HG02840 (cell line): ENCODE data around the gene MYOM1.

Experiments used
- ATAC-seq: cut with Tn5 transposase; IDR thresholded peaks from one replicate; pipeline ENCODE4 v1.9.1; 2021; ENCODE audit warnings: mild to moderate bottlenecking, moderate library complexity, moderate number of reproducible peaks; ENCODE audit not compliant: unreplicated experiment, low FRiP score

The MYOM1 gene

GRCh38 chr18:3219631-3220335 is at the start of gene MYOM1:
Gene MYOM1, minus strand, starts transcription at chr18:3219968. Its CDS starts 4,745 bp downstream, at chr18:3215223.
- no peak for ATAC-seq

DNA sequence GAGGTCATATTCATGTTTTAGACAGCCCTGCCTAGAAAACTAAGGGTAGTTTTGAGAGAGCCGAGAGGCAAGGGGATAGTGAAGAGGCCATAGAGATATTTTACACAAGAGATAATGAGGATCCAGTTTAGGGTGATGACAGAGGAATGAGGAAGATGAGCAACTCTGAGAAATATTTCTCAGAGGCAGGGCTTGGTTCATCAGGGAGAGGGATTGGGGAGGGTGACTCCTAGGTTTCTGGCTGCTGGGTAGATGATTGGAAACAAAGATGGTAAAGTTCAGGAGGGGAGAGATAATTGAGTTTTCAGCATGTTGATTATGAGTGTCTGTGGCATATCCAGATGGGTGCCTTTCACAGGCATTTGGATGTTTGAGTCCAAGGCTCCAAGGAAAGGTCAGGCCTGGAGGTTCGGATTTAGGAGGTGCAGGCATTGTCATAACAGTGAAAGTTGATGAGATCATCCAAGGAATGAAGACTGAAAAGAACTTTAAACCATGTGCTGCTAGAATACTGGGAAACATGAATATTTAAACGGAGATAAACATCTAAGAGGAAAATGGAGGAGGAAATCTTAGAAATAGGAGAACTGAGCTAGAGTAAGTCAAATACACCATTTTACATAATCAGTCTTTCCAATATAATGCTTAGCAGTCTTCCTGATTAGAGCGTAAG is 49.6 kb upstream of the MYOM1 start:
- no peak for ATAC-seq

DNA sequence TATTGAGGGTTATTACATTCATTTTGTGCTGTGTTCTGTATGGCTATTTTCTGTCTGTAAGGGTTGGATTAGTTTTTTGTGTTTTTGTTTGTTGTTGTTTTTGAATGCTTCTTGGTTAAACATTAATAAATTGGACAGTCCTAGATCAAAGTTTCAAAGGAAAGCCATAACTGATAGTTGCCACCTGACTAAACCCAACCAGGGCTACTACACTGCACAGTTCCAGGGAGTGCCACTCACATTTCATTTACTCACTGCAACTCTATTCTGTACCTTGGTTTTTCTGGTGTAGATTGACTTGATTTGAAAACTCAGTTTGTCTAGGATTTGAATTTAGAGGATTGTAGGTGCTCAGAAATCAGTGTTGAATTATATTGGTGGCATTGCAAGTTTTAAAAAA is 48.5 kb upstream of the MYOM1 start:
- no peak for ATAC-seq

DNA sequence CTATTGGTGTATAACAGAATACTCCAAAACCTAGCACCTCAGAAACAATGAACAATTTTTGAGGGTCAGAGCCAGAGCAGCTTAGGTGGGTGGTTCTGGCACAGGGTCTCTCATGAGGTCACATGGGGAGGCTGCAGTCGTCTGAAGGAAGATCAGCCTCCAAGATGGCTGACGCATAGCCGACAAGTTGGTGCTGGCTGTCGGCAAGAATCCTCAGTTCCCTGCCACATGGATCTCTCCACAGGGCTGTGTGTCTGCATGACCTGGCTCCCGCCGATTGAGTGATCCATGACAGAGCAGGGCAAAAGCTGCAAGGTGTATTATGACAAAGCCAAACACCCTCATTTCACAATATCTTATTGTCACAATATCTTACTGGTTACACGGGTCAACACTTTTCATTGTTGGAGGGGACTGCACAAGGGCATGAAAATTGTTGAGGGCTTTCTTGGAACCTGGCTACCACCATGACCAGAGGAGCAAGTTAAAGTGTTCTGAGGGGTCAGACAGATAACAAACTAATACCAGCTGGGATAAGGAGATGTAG is 46.4 kb upstream of the MYOM1 start:
- ATAC-seq = no peak

- no peak for ATAC-seq
Measured at GRCh38 chr18:3265564-3266033, 45.8 kb upstream of the MYOM1 start.

GRCh38 chr18:3264362-3264761 is 44.6 kb upstream of the MYOM1 start:
- ATAC-seq = no peak

DNA sequence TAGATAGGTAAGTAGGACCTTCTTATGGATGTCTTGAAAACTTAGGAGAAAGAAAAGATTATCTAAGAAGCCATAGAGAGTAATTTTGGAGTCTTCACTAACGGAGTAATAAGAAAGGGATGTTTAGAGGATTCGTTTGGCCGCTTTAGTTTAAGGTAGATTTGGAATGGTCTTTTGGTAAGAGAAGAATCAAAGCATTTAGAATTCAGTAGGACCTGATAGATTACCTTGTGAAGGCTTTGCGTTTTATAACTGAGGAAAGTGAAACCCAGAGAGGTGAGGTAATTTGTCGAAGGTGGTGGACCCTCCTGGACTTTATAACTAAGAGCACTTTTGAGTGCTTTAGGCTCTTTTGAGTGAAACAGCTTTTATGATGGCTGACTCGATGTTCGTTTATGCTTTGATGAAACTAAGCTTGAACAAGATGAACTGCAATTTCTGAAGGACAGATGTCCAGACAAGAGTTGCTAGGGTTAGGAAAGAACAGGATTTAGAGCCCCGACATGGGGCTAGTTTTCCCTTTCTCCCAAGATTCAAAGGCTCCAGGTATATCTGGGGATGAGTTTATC is 43.4 kb upstream of the MYOM1 start:
- no peak for ATAC-seq

- ATAC-seq = peak; percentile 25
Measured at GRCh38 chr18:3262234-3263131, 42.7 kb upstream of the MYOM1 start.

- ATAC-seq = peak; percentile 87
Measured at GRCh38 chr18:3261373-3262233, 41.8 kb upstream of the MYOM1 start, which contains the start of gene MYL12B. Gene MYL12B, plus strand, starts transcription at chr18:3262133. Its CDS starts 10,766 bp downstream, at chr18:3272899.

- ATAC-seq = no peak
Measured at GRCh38 chr18:3260995-3261372, 41.2 kb upstream of the MYOM1 start.

DNA sequence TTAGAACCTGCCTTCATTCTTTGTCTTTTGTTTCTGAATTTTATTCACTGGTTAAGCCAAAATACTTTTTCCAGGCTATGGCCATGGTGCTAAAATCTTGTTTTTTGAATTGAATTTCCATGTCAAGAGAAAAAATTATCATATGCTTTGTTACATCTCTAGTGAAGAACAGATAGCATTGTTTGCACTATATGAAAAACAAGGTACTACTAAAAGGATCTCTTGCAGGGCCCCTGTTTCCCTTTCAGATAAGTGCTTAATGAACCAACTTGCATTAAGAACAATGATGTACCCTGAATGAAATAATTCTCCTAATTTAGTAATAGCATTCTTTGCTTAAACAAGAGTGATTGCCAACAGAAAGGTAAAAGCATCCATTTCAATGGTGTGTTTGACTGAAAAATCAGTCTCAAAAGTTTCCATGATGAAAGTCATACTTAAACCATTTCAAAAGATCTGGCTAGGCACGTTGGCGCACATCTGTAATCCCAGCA is 37.9 kb upstream of the MYOM1 start:
- ATAC-seq = no peak

DNA sequence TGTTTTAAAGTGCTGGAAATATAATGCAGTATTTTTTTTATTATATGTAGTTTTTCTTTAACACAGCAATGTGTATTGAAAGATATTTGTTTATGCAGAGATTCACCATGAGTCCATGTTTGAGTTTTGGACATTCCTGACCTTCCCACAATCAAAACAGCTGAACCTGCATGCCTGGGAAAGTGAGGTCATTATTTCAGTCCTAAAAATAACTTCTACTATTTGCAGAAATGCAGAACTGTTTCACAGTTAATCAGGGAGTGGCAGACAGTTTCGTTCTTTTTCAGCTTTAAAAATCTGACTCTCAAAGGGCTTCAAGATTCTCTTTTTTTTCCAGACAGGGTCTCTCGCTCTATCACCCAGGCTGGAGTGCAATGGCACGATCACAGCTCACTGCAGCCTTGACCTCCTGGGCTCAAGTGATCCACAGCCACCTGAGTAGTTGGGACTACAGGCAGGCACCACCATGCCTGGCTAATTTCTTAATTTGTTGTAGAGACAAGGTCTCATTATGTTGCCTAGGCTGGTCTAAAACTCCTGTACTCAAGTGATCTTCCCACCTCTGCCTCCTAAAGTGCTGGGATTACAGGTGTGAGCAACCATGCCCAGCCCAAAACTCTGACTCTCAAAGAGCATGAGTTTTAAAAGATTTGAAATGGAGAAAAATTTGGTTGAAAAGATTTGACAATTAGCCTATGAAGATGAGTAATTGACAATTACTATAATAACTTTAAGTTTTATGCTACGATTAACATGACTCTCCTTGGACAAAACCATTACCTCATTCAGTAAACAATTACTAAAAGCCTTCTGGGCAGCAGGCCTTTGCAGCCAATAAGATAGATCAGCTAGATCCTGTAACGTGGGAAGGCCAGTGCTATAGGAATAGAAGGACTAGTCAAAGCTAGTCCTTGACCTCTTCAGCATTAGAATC is 37.2 kb upstream of the MYOM1 start:
- ATAC-seq = no peak

- no peak for ATAC-seq
Measured at GRCh38 chr18:3255611-3256165, 35.9 kb upstream of the MYOM1 start.

DNA sequence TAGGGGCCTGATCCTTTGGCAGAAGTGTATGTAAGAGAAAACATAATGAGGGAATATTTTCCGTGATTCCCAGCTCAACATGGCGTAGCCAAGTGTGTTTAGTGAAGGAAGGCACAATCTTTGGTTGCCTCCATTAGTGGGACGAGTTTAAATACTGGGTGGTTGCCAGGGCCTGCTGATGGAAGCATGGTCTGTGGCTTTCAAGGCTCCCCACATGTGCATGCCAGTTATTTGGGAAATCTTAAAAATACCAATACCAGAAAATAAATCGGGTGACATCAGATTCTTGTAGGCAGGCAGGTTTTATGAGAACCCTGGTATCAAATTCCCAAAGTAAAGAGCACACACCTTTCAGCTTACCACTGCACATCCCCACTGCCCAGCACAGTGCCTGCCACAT is 35.0 kb upstream of the MYOM1 start:
- no peak for ATAC-seq

GRCh38 chr18:3252843-3253242 is 33.1 kb upstream of the MYOM1 start:
- no peak for ATAC-seq

DNA sequence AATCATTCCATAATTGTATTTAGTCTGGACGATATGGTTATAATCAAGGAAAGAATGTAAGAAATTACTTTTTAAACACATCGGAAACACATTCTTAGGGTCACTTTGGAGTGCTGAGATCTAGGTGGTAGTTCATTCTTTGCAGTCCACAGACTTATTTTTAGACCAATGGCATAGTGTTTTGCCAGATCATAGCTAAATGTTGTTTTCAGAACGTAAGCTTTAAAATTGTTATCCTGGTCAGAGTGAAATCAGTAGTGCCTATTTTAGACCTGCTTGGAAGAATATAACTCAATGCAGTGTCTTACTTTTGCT is 32.2 kb upstream of the MYOM1 start:
- no peak for ATAC-seq

GRCh38 chr18:3251249-3251962 is 31.6 kb upstream of the MYOM1 start:
- no peak for ATAC-seq
